ENCODE measurements around the gene MTHFS.

DNA sequence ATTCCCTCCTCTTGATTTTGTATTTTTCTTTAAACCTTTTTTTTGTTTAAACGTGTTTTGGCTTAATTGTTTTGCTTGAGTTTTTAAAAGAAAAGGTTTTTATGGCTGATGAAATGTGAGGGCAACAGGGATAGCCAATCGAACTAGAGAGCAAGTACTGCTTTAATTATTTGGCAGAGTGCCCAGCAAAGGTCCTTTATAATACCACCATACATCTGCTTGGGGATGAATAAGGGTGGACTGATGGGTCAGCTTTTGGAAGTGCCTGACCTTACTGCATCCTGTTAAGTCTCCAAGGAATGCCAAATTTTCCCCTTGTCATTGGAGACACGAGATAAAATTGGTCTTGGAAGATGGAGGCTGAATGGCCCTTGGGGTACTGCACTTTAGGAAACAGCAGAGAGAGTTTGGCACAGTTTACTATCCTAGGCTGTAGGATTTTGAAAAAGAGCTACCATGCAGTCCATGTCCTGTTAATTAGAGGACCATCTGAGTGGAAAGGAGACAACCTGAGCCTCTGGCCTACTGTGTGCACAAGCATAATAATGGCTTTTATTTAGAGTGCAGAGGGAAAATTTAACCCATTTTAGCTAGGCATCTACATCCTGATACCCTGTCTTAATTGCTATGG, 19.8 kb upstream of the MTHFS start:
- TF ChIP-seq, protein P1, sequence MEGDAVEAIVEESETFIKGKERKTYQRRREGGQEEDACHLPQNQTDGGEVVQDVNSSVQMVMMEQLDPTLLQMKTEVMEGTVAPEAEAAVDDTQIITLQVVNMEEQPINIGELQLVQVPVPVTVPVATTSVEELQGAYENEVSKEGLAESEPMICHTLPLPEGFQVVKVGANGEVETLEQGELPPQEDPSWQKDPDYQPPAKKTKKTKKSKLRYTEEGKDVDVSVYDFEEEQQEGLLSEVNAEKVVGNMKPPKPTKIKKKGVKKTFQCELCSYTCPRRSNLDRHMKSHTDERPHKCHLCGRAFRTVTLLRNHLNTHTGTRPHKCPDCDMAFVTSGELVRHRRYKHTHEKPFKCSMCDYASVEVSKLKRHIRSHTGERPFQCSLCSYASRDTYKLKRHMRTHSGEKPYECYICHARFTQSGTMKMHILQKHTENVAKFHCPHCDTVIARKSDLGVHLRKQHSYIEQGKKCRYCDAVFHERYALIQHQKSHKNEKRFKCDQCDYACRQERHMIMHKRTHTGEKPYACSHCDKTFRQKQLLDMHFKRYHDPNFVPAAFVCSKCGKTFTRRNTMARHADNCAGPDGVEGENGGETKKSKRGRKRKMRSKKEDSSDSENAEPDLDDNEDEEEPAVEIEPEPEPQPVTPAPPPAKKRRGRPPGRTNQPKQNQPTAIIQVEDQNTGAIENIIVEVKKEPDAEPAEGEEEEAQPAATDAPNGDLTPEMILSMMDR (optimal IDR thresholded peaks at IDR 0.05 in 1 of 3, IDR thresholded peaks at IDR 0.05 in 1 of 3, conservative IDR thresholded peaks at IDR 0.05 in 1 of 3; ENCODE audit: extremely low read depth in 1 of 3, insufficient read depth in 2 of 3, low read length in 3 of 3) = no peak
- TF ChIP-seq EZH2 (IDR thresholded peaks at IDR 0.05; ENCODE audit: low read length) = no peak
